Measurements from ENCODE around the gene EPS8L2. TPM values are rescaled to one million over a fixed set of nuclear protein-coding genes. Genes with fewer than 3 reads are reported as not detected.

Gene EPS8L2
- total and polyA plus RNA-seq, 10 of the 15 experiments (the other 5 are each of a cell fraction or from before 2014, with no cell fraction given), result 0.76 to 20.0 (median 9.7) TPM

DNA sequence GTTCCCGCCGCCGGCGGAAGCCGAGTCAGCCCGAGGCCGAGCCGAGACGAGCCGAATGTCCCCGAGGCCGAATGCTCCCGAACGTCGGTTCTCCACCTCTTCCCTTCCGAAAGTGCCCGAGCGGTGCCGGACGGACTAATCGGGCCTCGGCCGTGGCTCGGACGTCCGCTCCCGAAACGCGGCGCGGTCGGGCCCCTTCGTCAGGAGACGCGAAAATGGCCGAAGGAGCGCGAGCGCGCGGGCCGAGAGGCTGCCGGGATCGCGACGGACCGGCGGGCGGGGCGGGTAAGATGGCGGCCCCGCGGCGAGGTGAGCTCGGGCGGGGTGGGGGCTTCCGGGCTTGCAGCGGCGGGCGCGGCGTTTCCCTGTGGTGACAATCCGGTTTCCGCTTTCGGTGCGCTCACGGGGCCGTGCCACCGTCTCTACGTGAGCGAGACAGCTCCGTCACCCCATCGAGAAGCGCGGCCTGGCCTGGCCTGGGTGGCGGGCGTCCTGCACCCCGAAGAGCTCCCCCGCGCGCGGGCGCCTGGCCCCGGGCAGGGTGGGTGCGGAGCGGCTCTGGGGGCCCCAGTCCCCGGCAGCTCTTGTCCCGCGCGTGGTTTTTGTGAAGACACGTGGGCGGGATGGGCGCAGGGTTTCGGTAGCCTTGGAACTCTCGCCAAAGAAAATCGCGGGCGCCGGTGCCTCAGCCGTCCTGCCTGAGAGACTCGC lies 10.3 kb upstream of the EPS8L2 start, which contains the start of gene TMEM80:
TMEM80 (plus strand) TSS at position 279 of the 711 bp plus-strand sequence; CDS start at position 291, 12 bp downstream.
- in situ Hi-C loops (cut with MboI), result no loop called here
- peak within 1 kb of the TSS; percentile 83 for H3K4me3 ChIP-seq
- H3K4me1 ChIP-seq (ENCODE audit: control insufficient read depth, insufficient read depth, low read length), result peaks cover 24% of the 10 kb centered on the region
- H3K79me2 ChIP-seq (ENCODE audit: control insufficient read depth, insufficient read depth, low read length), result peaks cover 37% of the 10 kb centered on the region
- peak within 1 kb of the TSS; percentile 93 for H3K9ac ChIP-seq (ENCODE audit: control insufficient read depth, insufficient read depth, low read length)
- ChIA-PET RAD21 (ENCODE audit: unreplicated experiment) (interaction anchor here (0.7 to 8.1 kb wide), 7 partner anchors 15 to 141 kb away, joined by 3 to 112 read pairs (median 4); partner anchors contain the start of gene PHRF1), CTCF (interaction anchor here (1.0 to 5.8 kb wide), 9 partner anchors 29 to 247 kb away, joined by 3 to 127 read pairs (median 5); partner anchors contain the start of genes LMNTD2 and TALDO1), POLR2A (interaction anchor here (0.7 to 6.5 kb wide), 12 partner anchors 13 to 189 kb away, joined by 3 to 72 read pairs (median 3); partner anchors contain the start of genes HRAS, RNH1 and RPLP2), SMC1A (ENCODE audit: uncharacterized antibody, unreplicated experiment) (interaction anchor here (1.3 to 3.1 kb wide), 4 partner anchors 25 to 120 kb away, joined by 3 to 30 read pairs (median 9); partner anchors contain the start of gene PHRF1)
- H3K4me2 ChIP-seq (ENCODE audit: control insufficient read depth, insufficient read depth), result peak within 1 kb of the TSS; percentile 79
- H3K9me3 ChIP-seq (replicated peaks; ENCODE audit: control insufficient read depth, insufficient read depth, low read length), result no peaks in the 10 kb centered on the region
- BruUV-seq (replicated peaks), result TSS peak; percentile 84
- H3K27me3 ChIP-seq (replicated peaks in 1 of 2; ENCODE audit: control insufficient read depth in 2 of 2, insufficient read depth in 2 of 2, low read length in 1 of 2), result no peaks in the 10 kb centered on the region
- peak within 1 kb of the TSS; percentile 96 for H3K27ac ChIP-seq (ENCODE audit: control insufficient read depth, insufficient read depth)
- FAIRE-seq (no peak), ATAC-seq (peak; percentile 86), DNase-seq (ENCODE audit: low read depth, low spot score) (peak; percentile 68)
- H4K20me1 ChIP-seq (ENCODE audit: control insufficient read depth, insufficient read depth), result no peaks in the 10 kb centered on the region; the same call in 1 of the 2 replicates
- intact Hi-C loops (cut with micrococcal nuclease; ENCODE audit: unreplicated experiment), result loop anchor here (2.0 kb wide), 1 partner anchor 25 kb away; no protein-coding TSS in a partner anchor
- under 1% methylated on average over 97 of the region's 101 CpGs for WGBS (ENCODE audit: insufficient coverage, insufficient replicate concordance, low lambda C conversion rate, missing lambda C conversion rate)
- peak within 1 kb of the TSS; percentile 84 for H2AFZ ChIP-seq (ENCODE audit: control insufficient read depth, low read depth, low read length)
- H3K36me3 ChIP-seq (ENCODE audit: control insufficient read depth in 2 of 2, insufficient read depth in 2 of 2, low read length in 1 of 2), result no peaks in the 10 kb centered on the region; a peak in 2 of 4 replicates
- TF ChIP-seq HDGF (IDR thresholded peaks at IDR 0.05) (peak; percentile 84; the same call in 1 of the 2 replicates), MTA2 (IDR thresholded peaks at IDR 0.05; ENCODE audit: low read depth) (no peak), NFYA (IDR thresholded peaks at IDR 0.05; ENCODE audit: borderline replicate concordance, low read depth, low read length) (no peak), PML (IDR thresholded peaks at IDR 0.05; ENCODE audit: low read length) (no peak; the same call in 1 of the 2 replicates), ZNF207 (IDR thresholded peaks at IDR 0.05; ENCODE audit: borderline replicate concordance) (peak; percentile 62; the same call in 1 of the 2 replicates), SMC3 (IDR thresholded peaks at IDR 0.05; ENCODE audit: borderline replicate concordance, low read length) (no peak), ZBED1 (IDR thresholded peaks at IDR 0.05; ENCODE audit: borderline replicate concordance) (no peak), CHD1 (IDR thresholded peaks at IDR 0.05; ENCODE audit: low read depth, low read length) (peak; percentile 80; the same call in 1 of the 2 replicates), HDAC6 (IDR thresholded peaks at IDR 0.05; ENCODE audit: unreplicated experiment) (no peak), ZNF622 (IDR thresholded peaks at IDR 0.05) (no peak), PAX8 (IDR thresholded peaks at IDR 0.05) (no peak), BCLAF1 (IDR thresholded peaks at IDR 0.05) (no peak), ZNF384 (IDR thresholded peaks at IDR 0.05; ENCODE audit: borderline replicate concordance, low read depth, low read length) (no peak), ETV6 (conservative IDR thresholded peaks at IDR 0.05 in 1 of 2, IDR thresholded peaks at IDR 0.05 in 1 of 2; ENCODE audit: borderline replicate concordance in 1 of 2, low read depth in 1 of 2) (peak in 1 of 2 experiments; percentile 81; a peak in 2 of 4 replicates), SREBF2 (IDR thresholded peaks at IDR 0.05; ENCODE audit: low read length) (no peak), YBX1 (IDR thresholded peaks at IDR 0.05) (no peak), FOXM1 (IDR thresholded peaks at IDR 0.05; ENCODE audit: low read depth, low read length) (no peak), CTCF (IDR thresholded peaks at IDR 0.05 in 2 of 3, conservative IDR thresholded peaks at IDR 0.05 in 1 of 3; ENCODE audit: control insufficient read depth in 2 of 3, extremely low read depth in 1 of 3, insufficient read depth in 1 of 3, low read depth in 3 of 3, low read length in 3 of 3) (no peak)

Measured in GM12878 (cell line).